ENCODE data around the gene GLCCI1. TPM values are rescaled to one million over a fixed set of nuclear protein-coding genes. Genes with fewer than 3 reads are reported as not detected.
A peak's percentile ranks its signal among the peaks of the same experiment; 100 is the strongest.

The GLCCI1 gene
- total RNA-seq (1 to 10 TPM; 4.9 to 5.9 TPM), polyA plus RNA-seq (1 to 10 TPM; 1.4 to 3.6 TPM)

- H3K36me3 ChIP-seq (ENCODE audit: control insufficient read depth in 4 of 4, insufficient read depth in 3 of 4, low read depth in 1 of 4, low read length in 3 of 4): no peaks in the 10 kb centered on the region
- DNase-seq (ENCODE audit: low spot score): peak; percentile 97
- under 1% methylated on average over 75 of the region's 77 CpGs for WGBS
Observed at GRCh38 chr7:7968544-7969305, at the start of gene GLCCI1. GLCCI1 (plus strand) TSS chr7:7968796; CDS start chr7:7969351, 555 bp downstream.

More at GRCh38 chr7:7968544-7969305, at the start of gene GLCCI1:
- peak within 1 kb of the TSS; percentile 93 to 99 for H3K27ac ChIP-seq (ENCODE audit: low read depth in 1 of 2, low read length in 2 of 2)
- no peaks in the 10 kb centered on the region for H3K27me3 ChIP-seq (ENCODE audit: control insufficient read depth in 4 of 4, insufficient read depth in 4 of 4, low read length in 3 of 4)
- H3K4me3 ChIP-seq (ENCODE audit: low read depth in 1 of 3, low read length in 3 of 3): peak within 1 kb of the TSS; percentile 91 to 96 (median 94)
- H3K9ac ChIP-seq (ENCODE audit: low read depth in 1 of 2, low read length in 2 of 2): peak within 1 kb of the TSS; percentile 90 to 98
- H3K9me3 ChIP-seq (ENCODE audit: control insufficient read depth in 4 of 4, low read length in 3 of 4): no peaks in the 10 kb centered on the region
- peaks cover 0 to 22% (median 8%) of the 10 kb centered on the region in 4 donors for H3K4me1 ChIP-seq (ENCODE audit: control insufficient read depth in 4 of 4, insufficient read depth in 4 of 4, low read length in 3 of 4)
- TF ChIP-seq NR2F2 (IDR thresholded peaks at IDR 0.05): no peak
- TF ChIP-seq EGR1 (IDR thresholded peaks at IDR 0.05; ENCODE audit: low read depth in 2 of 2): peak in 1 of 2 donors; percentile 29
- TF ChIP-seq YY1 (IDR thresholded peaks at IDR 0.05): peak; percentile 52
- TF ChIP-seq MAX (IDR thresholded peaks at IDR 0.05): no peak
- no peak for TF ChIP-seq ZBTB33 (IDR thresholded peaks at IDR 0.05)
- TF ChIP-seq HNF4G (IDR thresholded peaks at IDR 0.05): no peak
- peak in 1 of 2 donors; percentile 25 for TF ChIP-seq GABPA (IDR thresholded peaks at IDR 0.05 in 1 of 2, conservative IDR thresholded peaks at IDR 0.05 in 1 of 2)
- peak; percentile 36 to 37 for TF ChIP-seq RAD21 (IDR thresholded peaks at IDR 0.05)
- TF ChIP-seq JUND (IDR thresholded peaks at IDR 0.05): no peak
- no peak for TF ChIP-seq CTCF (IDR thresholded peaks at IDR 0.05; ENCODE audit: low read depth, low read length, missing input control)
- no peak for TF ChIP-seq ATF3 (IDR thresholded peaks at IDR 0.05)
- TF ChIP-seq HNF4A (conservative IDR thresholded peaks at IDR 0.05): peak in 1 of 2 donors; percentile 13
- peak; percentile 54 for TF ChIP-seq TAF1 (conservative IDR thresholded peaks at IDR 0.05)
- TF ChIP-seq SP1 (IDR thresholded peaks at IDR 0.05): peak; percentile 99
- no peak for TF ChIP-seq FOXA1 (IDR thresholded peaks at IDR 0.05)
- peak; percentile 45 for TF ChIP-seq REST (IDR thresholded peaks at IDR 0.05)
- TF ChIP-seq RXRA (IDR thresholded peaks at IDR 0.05): peak in 1 of 2 donors; percentile 9
- no peak for TF ChIP-seq FOXA2 (IDR thresholded peaks at IDR 0.05)

Data from liver (tissue), 9 donors.